22Rv1 (cell line): ENCODE data around the gene SLC25A15.
"Not testable (repeated sequence)": the region's sequence is repeated elsewhere in the genome, so short reads cannot be mapped to it uniquely, and the experiment has no call there.

Source experiments
- H3K27ac ChIP-seq: fragments of 450-650 bp; 2 replicates; pipeline ENCODE4 v1.5.1; 2017
- ZFX ChIP-seq: fragments of 450-650 bp; IDR thresholded peaks from 2 replicates; pipeline ENCODE4 v1.6.1; 2017; ENCODE audit warnings: antibody characterized with exemption, borderline replicate concordance
- TF ChIP-seq, protein P1 (sequence below): fragments of 450-650 bp; IDR thresholded peaks from 2 replicates; pipeline ENCODE4 v1.5.1; 2017; ENCODE audit warnings: mild to moderate bottlenecking

SLC25A15 gene

DNA sequence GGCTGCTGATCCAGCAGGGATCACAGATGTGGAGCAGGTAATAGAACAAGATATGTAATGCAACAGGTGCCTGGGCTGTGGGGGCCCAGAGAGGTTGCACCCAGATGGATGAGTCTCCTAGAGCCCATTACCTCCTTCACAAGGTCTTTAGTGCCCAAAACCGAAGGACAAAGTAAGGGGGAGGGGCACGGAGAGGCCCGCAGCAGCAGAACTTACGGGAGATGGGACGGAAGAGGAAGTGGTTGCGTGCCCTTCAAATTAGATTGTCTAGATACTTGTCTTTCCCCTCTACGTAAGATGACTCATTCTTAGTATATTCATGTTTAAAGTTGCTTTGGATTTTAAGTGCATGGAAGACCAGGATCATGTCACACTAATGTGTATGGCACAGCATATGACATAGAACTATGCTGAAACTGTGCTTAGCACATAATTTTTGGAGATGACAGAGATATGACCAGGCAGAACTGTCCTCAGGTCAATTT lies 12.7 kb upstream of the SLC25A15 start:
- no peak overlapping the region for H3K27ac ChIP-seq
- TF ChIP-seq, protein P1, sequence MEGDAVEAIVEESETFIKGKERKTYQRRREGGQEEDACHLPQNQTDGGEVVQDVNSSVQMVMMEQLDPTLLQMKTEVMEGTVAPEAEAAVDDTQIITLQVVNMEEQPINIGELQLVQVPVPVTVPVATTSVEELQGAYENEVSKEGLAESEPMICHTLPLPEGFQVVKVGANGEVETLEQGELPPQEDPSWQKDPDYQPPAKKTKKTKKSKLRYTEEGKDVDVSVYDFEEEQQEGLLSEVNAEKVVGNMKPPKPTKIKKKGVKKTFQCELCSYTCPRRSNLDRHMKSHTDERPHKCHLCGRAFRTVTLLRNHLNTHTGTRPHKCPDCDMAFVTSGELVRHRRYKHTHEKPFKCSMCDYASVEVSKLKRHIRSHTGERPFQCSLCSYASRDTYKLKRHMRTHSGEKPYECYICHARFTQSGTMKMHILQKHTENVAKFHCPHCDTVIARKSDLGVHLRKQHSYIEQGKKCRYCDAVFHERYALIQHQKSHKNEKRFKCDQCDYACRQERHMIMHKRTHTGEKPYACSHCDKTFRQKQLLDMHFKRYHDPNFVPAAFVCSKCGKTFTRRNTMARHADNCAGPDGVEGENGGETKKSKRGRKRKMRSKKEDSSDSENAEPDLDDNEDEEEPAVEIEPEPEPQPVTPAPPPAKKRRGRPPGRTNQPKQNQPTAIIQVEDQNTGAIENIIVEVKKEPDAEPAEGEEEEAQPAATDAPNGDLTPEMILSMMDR = no peak
- TF ChIP-seq ZFX = no peak

DNA sequence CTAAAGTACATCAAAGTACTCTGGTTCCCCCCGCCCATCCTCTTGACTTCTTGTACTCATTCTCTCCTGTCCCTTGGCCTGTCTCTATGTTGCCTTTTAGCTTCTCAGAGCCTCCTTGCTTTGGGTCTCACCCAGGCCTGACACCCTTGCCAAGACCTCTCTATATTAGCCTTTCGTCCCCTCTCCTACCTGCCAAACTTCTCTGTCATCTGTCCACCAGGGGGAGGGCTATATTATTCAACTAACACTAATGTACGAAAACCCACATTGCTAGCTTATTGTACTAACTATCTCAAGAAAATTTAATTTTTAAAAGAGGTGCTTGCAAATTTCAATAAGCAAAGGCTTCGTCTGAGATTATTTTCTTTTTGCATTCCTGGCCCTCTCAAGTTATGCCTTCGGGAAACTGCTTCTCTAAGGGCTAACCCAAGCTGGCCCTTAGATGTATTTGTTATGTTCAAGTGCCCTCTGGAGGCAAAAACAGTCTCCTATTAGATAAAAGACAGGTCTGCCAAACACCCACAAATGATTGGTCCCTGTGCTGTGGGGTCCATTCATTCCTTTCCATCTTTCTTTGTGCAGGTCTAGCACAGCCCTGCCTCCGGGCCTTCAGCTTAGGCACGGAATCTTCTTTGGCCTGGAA lies 12.1 kb upstream of the SLC25A15 start:
- TF ChIP-seq, protein P1 = peak; percentile 79
- TF ChIP-seq ZFX = no peak

DNA sequence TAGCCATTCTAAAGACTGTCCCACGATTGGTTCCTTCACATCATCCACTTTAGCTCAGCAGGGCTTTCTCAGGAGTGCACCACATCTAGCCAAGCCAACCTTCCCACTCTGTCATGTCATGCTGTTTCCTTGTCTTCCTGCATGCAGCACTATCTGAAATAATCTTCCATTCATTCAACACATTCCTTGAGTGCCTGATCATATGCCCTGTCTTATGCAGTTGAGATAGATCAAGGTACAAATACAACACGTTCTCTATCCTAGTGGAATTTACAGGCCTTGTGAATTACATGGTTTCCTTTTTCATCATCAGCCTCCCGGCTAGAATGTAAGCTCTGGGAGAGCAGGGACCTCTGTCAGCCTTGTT lies 11.6 kb upstream of the SLC25A15 start:
- no peak for TF ChIP-seq ZFX
- TF ChIP-seq, protein P1 = no peak
- H3K27ac ChIP-seq = no peak overlapping the region

More for the DNA sequence above, 12.1 kb upstream of the SLC25A15 start:
- H3K27ac ChIP-seq = no peak overlapping the region

DNA sequence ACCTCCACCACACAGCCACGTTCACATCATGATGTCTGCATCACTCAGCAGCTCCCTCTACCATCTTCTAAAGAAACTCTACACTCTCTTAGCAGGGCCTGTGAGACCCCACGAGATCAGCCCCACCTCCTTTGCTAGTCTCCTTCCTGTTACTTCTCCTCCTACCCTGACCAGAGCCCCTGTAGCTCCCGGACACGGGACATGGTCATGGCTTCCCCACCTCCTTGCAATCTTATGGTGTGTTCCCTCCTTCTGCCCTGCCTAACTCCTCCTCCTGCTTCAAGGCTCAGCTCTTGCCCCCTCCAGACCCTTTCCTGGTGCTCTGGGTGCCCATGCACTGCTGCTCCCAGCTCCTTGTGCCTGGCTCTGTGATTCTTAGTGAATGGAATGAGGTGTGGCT lies 10.4 kb upstream of the SLC25A15 start:
- H3K27ac ChIP-seq = no peak overlapping the region
- no peak for TF ChIP-seq ZFX
- TF ChIP-seq, protein P1 = no peak

DNA sequence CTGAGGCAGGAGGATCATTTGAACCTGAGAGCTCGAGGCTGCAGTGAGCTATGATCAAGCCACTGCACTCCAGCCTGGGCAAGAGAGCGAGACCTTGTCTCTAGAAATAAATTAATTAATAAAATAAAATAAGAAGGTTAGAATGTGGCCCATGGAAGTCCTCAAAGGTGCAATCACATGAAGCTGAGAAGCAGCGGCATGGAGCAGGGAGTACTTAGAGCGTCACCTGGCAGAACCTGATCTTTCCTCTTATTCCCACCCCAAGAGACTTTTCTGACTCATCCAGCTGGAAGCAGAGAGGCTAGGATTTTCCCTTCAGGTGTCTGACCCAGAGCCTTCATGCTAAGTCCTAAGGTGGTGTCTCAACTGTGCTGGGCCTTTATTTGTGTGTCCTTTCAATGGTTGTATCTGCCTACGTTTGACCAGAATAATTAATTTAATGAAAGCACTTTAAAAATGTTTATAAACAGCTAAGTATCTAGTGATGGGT lies 9.6 kb upstream of the SLC25A15 start:
- H3K27ac ChIP-seq = no peak overlapping the region
- TF ChIP-seq, protein P1 = no peak
- no peak for TF ChIP-seq ZFX

DNA sequence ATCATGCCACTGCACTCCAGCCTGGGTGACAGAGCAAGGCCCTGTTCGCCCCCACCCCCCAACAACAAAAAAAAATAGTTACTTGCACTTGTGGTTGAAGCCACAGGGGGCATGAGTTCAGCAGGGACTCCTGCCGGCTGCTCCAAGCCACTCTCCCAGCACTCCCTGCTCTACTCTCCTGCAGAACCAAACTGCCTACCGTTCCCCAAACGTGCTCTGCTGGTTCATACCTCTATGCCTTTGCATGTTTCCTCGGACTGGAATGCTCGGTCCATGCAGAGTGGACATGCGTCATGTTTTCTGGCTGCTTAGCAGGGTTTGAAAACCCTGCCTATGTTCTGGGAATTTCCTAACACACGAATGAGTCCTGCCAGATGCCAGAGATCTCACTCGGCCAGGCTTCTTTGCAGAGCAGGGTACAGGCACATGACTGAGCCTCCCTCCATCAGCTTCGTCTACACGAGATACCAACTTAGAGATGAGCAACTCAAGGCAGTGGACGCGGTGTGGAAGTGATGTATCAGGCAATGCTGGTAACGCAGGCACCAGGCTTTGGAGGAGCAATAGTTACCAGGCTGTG lies 8.5 kb upstream of the SLC25A15 start:
- TF ChIP-seq ZFX = no peak
- TF ChIP-seq, protein P1 = 0 out of 2 replicates have a peak, but pooled peaks have one; percentile 9
- H3K27ac ChIP-seq = no peak overlapping the region

DNA sequence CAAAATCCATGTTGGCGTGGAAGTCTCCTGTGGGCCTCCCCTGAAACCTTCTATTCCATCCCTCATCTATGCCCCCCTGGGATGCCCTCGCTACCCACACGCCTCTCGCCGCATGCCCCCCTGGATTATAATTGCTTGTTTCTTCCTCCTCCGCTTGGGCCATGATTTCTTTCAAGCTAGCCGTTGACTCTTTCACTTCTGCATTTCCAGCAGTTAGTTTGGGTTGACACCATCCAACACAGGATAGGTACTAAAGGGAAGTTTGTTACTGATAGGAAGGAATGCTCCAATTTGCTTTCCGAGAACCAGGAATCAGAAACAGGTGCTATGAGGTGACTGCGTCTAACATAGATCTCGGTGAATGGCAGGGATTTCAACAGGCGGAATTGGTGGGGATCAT lies 7.7 kb upstream of the SLC25A15 start:
- no peak overlapping the region for H3K27ac ChIP-seq
- TF ChIP-seq, protein P1 = no peak
- no peak for TF ChIP-seq ZFX

DNA sequence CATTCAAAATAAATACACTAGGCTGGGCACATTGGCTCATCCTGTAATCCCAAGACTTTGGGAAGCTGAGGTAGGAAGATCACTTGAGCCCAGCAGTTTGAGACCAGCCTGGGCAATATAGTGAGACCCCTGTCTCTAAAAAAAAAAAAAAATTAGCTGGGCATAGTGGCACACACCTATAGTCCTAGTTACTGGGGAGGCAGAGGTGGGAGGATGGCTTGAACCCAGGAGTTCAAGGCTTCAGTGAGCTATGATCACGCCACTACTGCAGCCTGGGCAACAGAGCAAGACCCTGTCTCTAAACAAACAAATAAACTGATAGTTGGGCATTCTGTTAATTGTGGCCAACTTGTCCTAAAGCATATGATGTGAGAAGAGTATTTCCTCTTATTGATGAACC lies 6.4 kb upstream of the SLC25A15 start:
- not testable (repeated sequence) for H3K27ac ChIP-seq
